Memory B cell (primary cell): ENCODE measurements around the gene TTC13.

Experiments
- ATAC-seq: fragments of 150-1000 bp; cut with Tn5 transposase; 2 replicates; pipeline ENCODE4 v1.10.0; 2021; ENCODE audit warnings: low read depth, mild to moderate bottlenecking, moderate library complexity
- DNase-seq, 2 donors: peaks; one replicate each; pipeline ENCODE4 v3.0.0; 2022; ENCODE audit warnings: low spot score in 2 of 2
- H3K27ac Mint-ChIP-seq: one replicate; pipeline ENCODE4 v1.8.0; 2022; ENCODE audit warnings: mild to moderate bottlenecking, moderate library complexity, mixed read lengths
- H3K27me3 Mint-ChIP-seq: one replicate; pipeline ENCODE4 v1.8.0; 2022; ENCODE audit warnings: mixed read lengths
- H3K36me3 Mint-ChIP-seq: one replicate; pipeline ENCODE4 v1.8.0; 2022; ENCODE audit warnings: mild to moderate bottlenecking, mixed read lengths
- H3K4me1 Mint-ChIP-seq: one replicate; pipeline ENCODE4 v1.8.0; 2022; ENCODE audit warnings: mixed read lengths
- H3K4me3 Mint-ChIP-seq: one replicate; pipeline ENCODE4 v1.8.0; 2022; ENCODE audit warnings: mild to moderate bottlenecking, moderate library complexity, mixed read lengths
- H3K9me3 Mint-ChIP-seq: one replicate; pipeline ENCODE4 v1.8.0; 2022; ENCODE audit warnings: mixed read lengths

Gene TTC13

GRCh38 chr1:230982696-230983095 is 4.0 kb upstream of the TTC13 start:
- no peak overlapping the region for H3K27ac Mint-ChIP-seq
- H3K4me1 Mint-ChIP-seq = peaks cover 14% of the 10 kb centered on the region
- peaks cover 8% of the 10 kb centered on the region for H3K36me3 Mint-ChIP-seq
- DNase-seq (no peak), ATAC-seq (no peak)
- no peak overlapping the region for H3K4me3 Mint-ChIP-seq
- no peaks in the 10 kb centered on the region for H3K9me3 Mint-ChIP-seq
- H3K27me3 Mint-ChIP-seq = no peaks in the 10 kb centered on the region

- H3K36me3 Mint-ChIP-seq = peaks cover 4% of the 10 kb centered on the region
- H3K27me3 Mint-ChIP-seq = no peaks in the 10 kb centered on the region
- peaks cover 23% of the 10 kb centered on the region for H3K4me1 Mint-ChIP-seq
- H3K9me3 Mint-ChIP-seq = no peaks in the 10 kb centered on the region
- DNase-seq (no peak), ATAC-seq (no peak)
- no peak overlapping the region for H3K27ac Mint-ChIP-seq
- peak overlapping the region; percentile 90 for H3K4me3 Mint-ChIP-seq
Observed at GRCh38 chr1:230979952-230980351, 1.3 kb upstream of the TTC13 start.

GRCh38 chr1:230979389-230979716 is 692 bp upstream of the TTC13 start:
- Mint-ChIP-seq H3K4me3 (peak overlapping the region; percentile 90), H3K27ac (no peak overlapping the region), H3K36me3 (peaks cover 4% of the 10 kb centered on the region), H3K9me3 (no peaks in the 10 kb centered on the region), H3K27me3 (no peaks in the 10 kb centered on the region), H3K4me1 (peaks cover 22% of the 10 kb centered on the region)
- ATAC-seq = no peak
- no peak for DNase-seq

GRCh38 chr1:230977761-230978490 is 735 bp downstream of the TTC13 start:
- Mint-ChIP-seq H3K9me3 (no peaks in the 10 kb centered on the region), H3K36me3 (peaks cover 4% of the 10 kb centered on the region), H3K4me1 (peaks cover 26% of the 10 kb centered on the region), H3K27ac (peak overlapping the region; percentile 95), H3K4me3 (peak overlapping the region; percentile 99), H3K27me3 (no peaks in the 10 kb centered on the region)
- ATAC-seq = no peak
- DNase-seq = no peak

GRCh38 chr1:230976825-230977747 is 1.6 kb downstream of the TTC13 start:
- Mint-ChIP-seq H3K36me3 (peaks cover 4% of the 10 kb centered on the region), H3K4me3 (peak overlapping the region; percentile 99), H3K4me1 (peaks cover 32% of the 10 kb centered on the region), H3K27ac (peak overlapping the region; percentile 95), H3K9me3 (no peaks in the 10 kb centered on the region), H3K27me3 (no peaks in the 10 kb centered on the region)
- DNase-seq (peak in 1 of 2 donors; percentile 16), ATAC-seq (no peak)

GRCh38 chr1:230976360-230976759 is 2.3 kb downstream of the TTC13 start:
- ATAC-seq (no peak), DNase-seq (no peak)
- Mint-ChIP-seq H3K27me3 (no peaks in the 10 kb centered on the region), H3K27ac (peak overlapping the region; percentile 95), H3K4me3 (no peak overlapping the region), H3K4me1 (peaks cover 39% of the 10 kb centered on the region), H3K9me3 (no peaks in the 10 kb centered on the region), H3K36me3 (peaks cover 4% of the 10 kb centered on the region)

GRCh38 chr1:230975636-230976035 is 3.0 kb downstream of the TTC13 start:
- peaks cover 41% of the 10 kb centered on the region for H3K4me1 Mint-ChIP-seq
- no peak for ATAC-seq
- peak overlapping the region; percentile 95 for H3K27ac Mint-ChIP-seq
- H3K36me3 Mint-ChIP-seq = peaks cover 4% of the 10 kb centered on the region
- H3K4me3 Mint-ChIP-seq = no peak overlapping the region
- H3K9me3 Mint-ChIP-seq = no peaks in the 10 kb centered on the region
- DNase-seq = no peak
- no peaks in the 10 kb centered on the region for H3K27me3 Mint-ChIP-seq

- Mint-ChIP-seq H3K27me3 (no peaks in the 10 kb centered on the region), H3K4me3 (peak overlapping the region; percentile 58), H3K27ac (peak overlapping the region; percentile 85), H3K9me3 (no peaks in the 10 kb centered on the region), H3K36me3 (peaks cover 13% of the 10 kb centered on the region), H3K4me1 (peaks cover 52% of the 10 kb centered on the region)
- peak; percentile 87 for ATAC-seq
- peak in 1 of 2 donors; percentile 29 for DNase-seq
Observed at GRCh38 chr1:230972855-230973271, 5.8 kb downstream of the TTC13 start.

GRCh38 chr1:230971771-230972170 is 6.9 kb downstream of the TTC13 start:
- Mint-ChIP-seq H3K4me1 (peaks cover 44% of the 10 kb centered on the region), H3K27me3 (no peaks in the 10 kb centered on the region), H3K4me3 (no peak overlapping the region), H3K9me3 (no peaks in the 10 kb centered on the region), H3K27ac (peak overlapping the region; percentile 85), H3K36me3 (peaks cover 13% of the 10 kb centered on the region)
- ATAC-seq (no peak), DNase-seq (no peak)

- Mint-ChIP-seq H3K27ac (peak overlapping the region; percentile 80), H3K36me3 (peaks cover 9% of the 10 kb centered on the region), H3K4me1 (peaks cover 40% of the 10 kb centered on the region), H3K27me3 (no peaks in the 10 kb centered on the region), H3K9me3 (no peaks in the 10 kb centered on the region), H3K4me3 (no peak overlapping the region)
- no peak for ATAC-seq
- no peak for DNase-seq
Observed at GRCh38 chr1:230970432-230970831, 8.2 kb downstream of the TTC13 start.

- Mint-ChIP-seq H3K9me3 (no peaks in the 10 kb centered on the region), H3K27me3 (no peaks in the 10 kb centered on the region), H3K27ac (no peak overlapping the region), H3K4me1 (peaks cover 35% of the 10 kb centered on the region), H3K36me3 (peaks cover 16% of the 10 kb centered on the region), H3K4me3 (no peak overlapping the region)
- ATAC-seq = no peak
- DNase-seq = no peak
Observed at GRCh38 chr1:230966358-230966873, 12.2 kb downstream of the TTC13 start.

GRCh38 chr1:230965535-230965934 is 13.1 kb downstream of the TTC13 start:
- Mint-ChIP-seq H3K36me3 (peaks cover 22% of the 10 kb centered on the region), H3K27me3 (no peaks in the 10 kb centered on the region), H3K9me3 (no peaks in the 10 kb centered on the region), H3K4me1 (peaks cover 32% of the 10 kb centered on the region), H3K4me3 (no peak overlapping the region), H3K27ac (no peak overlapping the region)
- no peak for DNase-seq
- no peak for ATAC-seq

- H3K9me3 Mint-ChIP-seq = no peaks in the 10 kb centered on the region
- no peak for ATAC-seq
- no peak overlapping the region for H3K4me3 Mint-ChIP-seq
- H3K27me3 Mint-ChIP-seq = no peaks in the 10 kb centered on the region
- H3K27ac Mint-ChIP-seq = no peak overlapping the region
- no peak for DNase-seq
- peaks cover 26% of the 10 kb centered on the region for H3K4me1 Mint-ChIP-seq
- H3K36me3 Mint-ChIP-seq = peaks cover 21% of the 10 kb centered on the region
Observed at GRCh38 chr1:230964896-230965295, 13.8 kb downstream of the TTC13 start.

- Mint-ChIP-seq H3K27ac (no peak overlapping the region), H3K27me3 (no peaks in the 10 kb centered on the region), H3K4me3 (no peak overlapping the region), H3K36me3 (peaks cover 16% of the 10 kb centered on the region), H3K9me3 (no peaks in the 10 kb centered on the region), H3K4me1 (peaks cover 19% of the 10 kb centered on the region)
- no peak for DNase-seq
- peak; percentile 56 for ATAC-seq
Observed at GRCh38 chr1:230958370-230958769, 20.3 kb downstream of the TTC13 start.
